ENCODE results near the gene PRKAA1. TPM values are rescaled to one million over a fixed set of nuclear protein-coding genes. Genes with fewer than 3 reads are reported as not detected.

PRKAA1 gene
- total RNA-seq, 2 experiments from 2014 or later: 102 to 105 TPM

DNA sequence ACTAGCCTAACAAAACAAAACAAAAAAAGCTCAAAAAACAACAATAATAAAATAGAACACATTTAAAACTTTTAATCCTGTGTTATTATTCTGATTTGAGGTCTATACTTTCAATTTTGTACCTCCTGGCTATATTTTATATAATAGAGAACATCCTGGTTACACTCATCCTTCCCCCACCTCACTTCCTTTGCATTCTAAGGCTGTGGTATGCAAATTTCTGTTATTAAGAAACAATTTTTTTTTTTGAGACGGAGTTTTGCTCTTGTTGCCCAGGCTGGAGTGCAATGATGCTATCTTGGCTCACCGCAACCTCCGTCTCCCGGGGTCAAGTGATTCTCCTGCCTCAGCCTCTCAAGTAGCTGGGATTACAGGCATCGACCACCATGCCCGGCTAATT lies 39.9 kb upstream of the PRKAA1 start:
- Mint-ChIP-seq H3K4me1 (ENCODE audit: low read depth) (peaks cover 52% of the 10 kb centered on the region), H3K27me3 (peaks cover 1% of the 10 kb centered on the region), H3K9me3 (no peaks in the 10 kb centered on the region), H3K4me3 (peak overlapping the region; percentile 22), H3K36me3 (ENCODE audit: low read depth) (peaks cover 23% of the 10 kb centered on the region), H3K27ac (peak overlapping the region; percentile 63)
- H3K27me3 ChIP-seq (ENCODE audit: control insufficient read depth in 1 of 2, insufficient read depth in 2 of 2, low read length in 2 of 2): peaks cover 0 to 8% of the 10 kb centered on the region in 2 experiments
- ChIA-PET CTCF (no interaction called here), POLR2A (interaction anchor here (0.9 kb wide), 1 partner anchor 22 kb away, joined by 5 read pairs; no protein-coding TSS in a partner anchor)
- H3K4me3 ChIP-seq (ENCODE audit: low read length): no peak overlapping the region
- TF ChIP-seq, protein P1, sequence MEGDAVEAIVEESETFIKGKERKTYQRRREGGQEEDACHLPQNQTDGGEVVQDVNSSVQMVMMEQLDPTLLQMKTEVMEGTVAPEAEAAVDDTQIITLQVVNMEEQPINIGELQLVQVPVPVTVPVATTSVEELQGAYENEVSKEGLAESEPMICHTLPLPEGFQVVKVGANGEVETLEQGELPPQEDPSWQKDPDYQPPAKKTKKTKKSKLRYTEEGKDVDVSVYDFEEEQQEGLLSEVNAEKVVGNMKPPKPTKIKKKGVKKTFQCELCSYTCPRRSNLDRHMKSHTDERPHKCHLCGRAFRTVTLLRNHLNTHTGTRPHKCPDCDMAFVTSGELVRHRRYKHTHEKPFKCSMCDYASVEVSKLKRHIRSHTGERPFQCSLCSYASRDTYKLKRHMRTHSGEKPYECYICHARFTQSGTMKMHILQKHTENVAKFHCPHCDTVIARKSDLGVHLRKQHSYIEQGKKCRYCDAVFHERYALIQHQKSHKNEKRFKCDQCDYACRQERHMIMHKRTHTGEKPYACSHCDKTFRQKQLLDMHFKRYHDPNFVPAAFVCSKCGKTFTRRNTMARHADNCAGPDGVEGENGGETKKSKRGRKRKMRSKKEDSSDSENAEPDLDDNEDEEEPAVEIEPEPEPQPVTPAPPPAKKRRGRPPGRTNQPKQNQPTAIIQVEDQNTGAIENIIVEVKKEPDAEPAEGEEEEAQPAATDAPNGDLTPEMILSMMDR (IDR thresholded peaks at IDR 0.05): no peak
- peaks cover 0 to 5% of the 10 kb centered on the region in 2 experiments for H3K9me3 ChIP-seq (ENCODE audit: control insufficient read depth in 1 of 2, insufficient read depth in 1 of 2, low read length in 2 of 2)
- ATAC-seq (ENCODE audit: poor library complexity) (no peak), DNase-seq (peak in 3 of 14 experiments; percentile 47 to 71 (median 60))
- H3K4me1 ChIP-seq (ENCODE audit: insufficient read depth, low read length): peaks cover 46% of the 10 kb centered on the region
- intact Hi-C loops (cut with DNase I, micrococcal nuclease): loop anchor here in 1 of 2 experiments (5.0 to 10.0 kb wide), 3 partner anchors 433 to 1089 kb away; partner anchors contain the start of gene FBXO4
- no peak overlapping the region for H3K27ac ChIP-seq (ENCODE audit: low read depth in 1 of 2, low read length in 2 of 2)
- peaks cover 13% of the 10 kb centered on the region for H3K36me3 ChIP-seq (ENCODE audit: insufficient read depth, low read length)

DNA sequence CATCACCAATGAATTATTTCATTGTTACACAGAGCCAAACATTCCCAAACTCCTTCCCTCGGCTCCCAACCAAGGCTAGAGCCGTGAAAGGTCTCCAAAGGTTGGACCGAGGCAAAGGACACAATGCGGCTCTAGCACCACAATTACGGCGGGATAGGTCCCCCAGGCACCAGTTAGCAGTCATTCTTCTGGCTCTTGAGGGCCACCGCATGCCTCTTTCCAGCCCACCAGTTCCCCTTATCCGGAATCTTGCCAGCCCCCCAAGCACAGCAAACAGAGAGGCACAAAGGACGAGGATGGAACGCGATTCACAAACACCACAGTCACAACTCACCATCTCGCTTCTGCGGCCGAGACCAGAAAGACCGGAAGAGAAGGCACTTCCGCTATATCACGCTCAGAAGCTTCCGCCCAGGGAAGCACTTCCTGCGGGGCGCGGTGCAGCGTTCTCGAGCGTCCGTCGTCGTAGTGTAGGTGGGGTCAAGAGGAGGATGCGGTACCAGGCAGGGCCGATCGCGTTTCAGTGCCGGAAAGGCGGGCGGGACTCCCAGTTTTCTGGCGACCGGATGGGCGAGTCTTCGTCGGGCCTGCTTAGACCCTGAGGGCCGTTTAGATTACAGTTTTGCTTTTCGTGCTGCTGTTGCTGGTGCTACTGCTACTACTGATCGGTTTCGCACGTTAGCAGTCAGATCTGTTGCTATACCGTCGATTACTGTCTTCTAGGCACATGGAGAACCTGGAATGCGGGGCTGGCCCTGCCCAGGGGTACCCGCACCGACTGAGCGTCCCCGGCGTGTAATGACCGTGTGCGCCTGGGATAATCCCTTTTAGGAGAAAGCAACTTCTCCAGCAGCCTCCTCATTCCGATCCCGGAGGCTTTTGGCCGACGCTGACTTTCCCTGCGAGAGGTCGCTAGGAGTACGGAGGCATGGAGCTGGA lies 36.9 kb upstream of the PRKAA1 start, which contains the start of gene RPL37:
Gene RPL37 (minus strand): TSS at position 374 of the 939 bp plus-strand sequence. CDS start 37 bp downstream, at position 337.
- peaks cover 42% of the 10 kb centered on the region for H3K36me3 ChIP-seq (ENCODE audit: insufficient read depth, low read length)
- peaks cover 45% of the 10 kb centered on the region for H3K4me1 ChIP-seq (ENCODE audit: insufficient read depth, low read length)
- TF ChIP-seq, protein P1 (IDR thresholded peaks at IDR 0.05): no peak
- ATAC-seq (ENCODE audit: poor library complexity) (peak; percentile 82), DNase-seq (peak; percentile 84 to 96 (median 88))
- H3K4me3 Mint-ChIP-seq: peak within 1 kb of the TSS; percentile 95
- H3K9me3 ChIP-seq (ENCODE audit: control insufficient read depth in 1 of 2, insufficient read depth in 1 of 2, low read length in 2 of 2): peaks cover 0 to 5% of the 10 kb centered on the region in 2 experiments
- no peaks in the 10 kb centered on the region for H3K27me3 Mint-ChIP-seq
- intact Hi-C loops (cut with DNase I, micrococcal nuclease): loop anchor here (1.0 to 10.0 kb wide), 9 partner anchors 37 to 1092 kb away; partner anchors contain the start of genes FBXO4 (in 1 of the 2) and PRKAA1 (in 1 of the 2)
- CTCF ChIA-PET: no interaction called here
- POLR2A ChIA-PET: interaction anchor here (0.8 to 2.5 kb wide), 6 partner anchors 27 to 1069 kb away, joined by 3 to 18 read pairs (median 4); partner anchors contain the start of genes PRKAA1 and RIMOC1
- peak within 1 kb of the TSS; percentile 97 for H3K27ac Mint-ChIP-seq
- H3K36me3 Mint-ChIP-seq (ENCODE audit: low read depth): peaks cover 53% of the 10 kb centered on the region
- peak within 1 kb of the TSS; percentile 92 to 94 for H3K27ac ChIP-seq (ENCODE audit: low read depth in 1 of 2, low read length in 2 of 2)
- peaks cover 56% of the 10 kb centered on the region for H3K4me1 Mint-ChIP-seq (ENCODE audit: low read depth)
- peak within 1 kb of the TSS; percentile 84 for H3K4me3 ChIP-seq (ENCODE audit: low read length)
- H3K9me3 Mint-ChIP-seq: no peaks in the 10 kb centered on the region
- H3K27me3 ChIP-seq (ENCODE audit: control insufficient read depth in 1 of 2, insufficient read depth in 2 of 2, low read length in 2 of 2): no peaks in the 10 kb centered on the region

GRCh38 chr5:40834391-40834848 lies 36.2 kb upstream of the PRKAA1 start:
- ATAC-seq (ENCODE audit: poor library complexity) (peak; percentile 62), DNase-seq (peak; percentile 8 to 90 (median 42))
- Mint-ChIP-seq H3K36me3 (ENCODE audit: low read depth) (peaks cover 60% of the 10 kb centered on the region), H3K9me3 (no peaks in the 10 kb centered on the region), H3K27me3 (no peaks in the 10 kb centered on the region), H3K4me3 (peak overlapping the region; percentile 95), H3K4me1 (ENCODE audit: low read depth) (peaks cover 58% of the 10 kb centered on the region), H3K27ac (peak overlapping the region; percentile 97)
- Histone ChIP-seq H3K27ac (ENCODE audit: low read depth in 1 of 2, low read length in 2 of 2) (peak overlapping the region; percentile 92 to 94), H3K9me3 (ENCODE audit: control insufficient read depth in 1 of 2, insufficient read depth in 1 of 2, low read length in 2 of 2) (peaks cover 0 to 5% of the 10 kb centered on the region in 2 experiments), H3K36me3 (ENCODE audit: insufficient read depth, low read length) (peaks cover 49% of the 10 kb centered on the region), H3K4me1 (ENCODE audit: insufficient read depth, low read length) (peaks cover 45% of the 10 kb centered on the region), H3K27me3 (ENCODE audit: control insufficient read depth in 1 of 2, insufficient read depth in 2 of 2, low read length in 2 of 2) (no peaks in the 10 kb centered on the region), H3K4me3 (ENCODE audit: low read length) (peak overlapping the region; percentile 84)
- TF ChIP-seq, protein P1 (IDR thresholded peaks at IDR 0.05): no peak
- intact Hi-C loops (cut with DNase I, micrococcal nuclease): loop anchor here (1.0 to 10.0 kb wide), 6 partner anchors 36 to 430 kb away; partner anchors contain the start of gene PRKAA1 (in 1 of the 2)
- ChIA-PET CTCF (interaction anchor here (1.2 kb wide), 1 partner anchor 31 kb away, joined by 3 read pairs; no protein-coding TSS in a partner anchor), POLR2A (interaction anchor here (0.6 to 2.5 kb wide), 7 partner anchors 37 to 1070 kb away, joined by 3 to 18 read pairs (median 4); partner anchors contain the start of genes PRKAA1 and RIMOC1)
